Suprapubic skin (tissue), 3 donors: ENCODE results near the gene INPP5A.

Source experiments
- CTCF ChIP-seq, 2 donors: fragments of 200-600 bp in 1 of 2; fragments of 450-650 bp in 1 of 2; sonication (generic) in 1 of 2; IDR thresholded peaks; one replicate each; pipeline ENCODE4 v1.5.1; 2016 to 2019; ENCODE audit warnings: antibody characterized with exemption in 2 of 2, mild to moderate bottlenecking in 1 of 2, moderate library complexity in 1 of 2
- POLR2AphosphoS5 ChIP-seq, 3 donors: sonication (generic); formaldehyde crosslinking; IDR thresholded peaks; one replicate each; pipeline ENCODE4 v1.6.1; 2017; ENCODE audit warnings: antibody characterized with exemption in 3 of 3

DNA sequence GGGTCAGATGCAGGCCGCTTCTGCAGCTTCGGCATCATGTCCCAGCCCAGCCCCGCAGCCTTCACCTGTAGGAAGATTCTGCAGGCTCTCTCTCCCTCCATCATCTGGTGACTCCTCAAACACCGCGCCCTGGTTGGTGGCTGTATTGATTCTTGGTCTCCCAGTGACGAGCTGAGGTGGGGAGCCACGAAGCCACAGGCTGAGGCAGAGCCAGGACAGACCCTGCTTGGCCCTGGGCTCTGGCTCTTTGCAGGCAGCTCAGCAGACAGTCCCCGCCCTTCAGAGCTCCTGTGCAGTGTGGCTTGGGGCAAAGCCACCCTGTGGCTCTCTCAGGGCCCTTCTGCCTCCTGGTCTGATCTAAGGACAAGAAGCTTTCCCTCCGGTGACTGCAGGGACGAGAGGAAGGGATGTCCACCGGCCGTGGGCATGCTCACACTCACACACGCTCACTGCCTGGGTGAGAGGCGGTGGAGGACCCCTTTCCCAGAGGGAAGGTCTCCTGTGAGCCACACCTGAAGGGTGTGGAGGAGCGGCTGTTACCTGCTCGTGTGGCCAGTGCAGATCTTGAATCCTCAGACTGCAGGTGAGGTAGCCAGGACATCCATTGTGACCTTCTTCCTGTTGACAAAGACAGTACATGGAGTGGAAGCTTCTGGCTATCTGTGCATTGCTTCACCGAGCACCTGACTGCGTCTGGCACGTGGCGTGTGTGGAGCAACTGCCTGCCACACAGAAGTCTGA lies 79.6 kb downstream of the INPP5A start:
- TF ChIP-seq CTCF (IDR thresholded peaks at IDR 0.05) (no peak), POLR2AphosphoS5 (IDR thresholded peaks at IDR 0.05) (no peak)
